GM21381 (cell line): Measurements from ENCODE around the gene COQ4.

Source experiments
- ATAC-seq: cut with Tn5 transposase; IDR thresholded peaks from one replicate; pipeline ENCODE4 v1.9.1; 2021; ENCODE audit warnings: mild to moderate bottlenecking, moderate library complexity; ENCODE audit not compliant: unreplicated experiment

Gene COQ4

GRCh38 chr9:128340691-128341434 is 18.2 kb downstream of the COQ4 start:
- peak; percentile 36 for ATAC-seq

- no peak for ATAC-seq
Observed at GRCh38 chr9:128341435-128341849, 18.8 kb downstream of the COQ4 start.

GRCh38 chr9:128342971-128343680 is 20.5 kb downstream of the COQ4 start:
- no peak for ATAC-seq

- ATAC-seq: no peak
Observed at GRCh38 chr9:128343855-128344254, 21.2 kb downstream of the COQ4 start.

- no peak for ATAC-seq
Observed at GRCh38 chr9:128344931-128345605, 22.4 kb downstream of the COQ4 start.

GRCh38 chr9:128349125-128349524 is 26.5 kb downstream of the COQ4 start:
- no peak for ATAC-seq

GRCh38 chr9:128349772-128350171 is 27.1 kb downstream of the COQ4 start:
- no peak for ATAC-seq

- ATAC-seq: no peak
Observed at GRCh38 chr9:128355451-128355850, 32.8 kb downstream of the COQ4 start.

- no peak for ATAC-seq
Observed at GRCh38 chr9:128358090-128358489, 35.5 kb downstream of the COQ4 start.

- ATAC-seq: no peak
Observed at GRCh38 chr9:128358861-128359260, 36.2 kb downstream of the COQ4 start.

GRCh38 chr9:128360826-128361225 is 38.2 kb downstream of the COQ4 start:
- no peak for ATAC-seq

- no peak for ATAC-seq
Observed at GRCh38 chr9:128361296-128361985, 38.8 kb downstream of the COQ4 start.

GRCh38 chr9:128361986-128362646 is 39.5 kb downstream of the COQ4 start:
- ATAC-seq: no peak

- no peak for ATAC-seq
Observed at GRCh38 chr9:128362774-128363173, 40.1 kb downstream of the COQ4 start.

- no peak for ATAC-seq
Observed at GRCh38 chr9:128365525-128365924, 42.9 kb downstream of the COQ4 start.

GRCh38 chr9:128369024-128369706 is 46.5 kb downstream of the COQ4 start:
- no peak for ATAC-seq

- ATAC-seq: no peak
Observed at GRCh38 chr9:128370367-128370751, 47.7 kb downstream of the COQ4 start.

- ATAC-seq: peak; percentile 90
Observed at GRCh38 chr9:128370752-128371629, 48.4 kb downstream of the COQ4 start, which contains the start of gene URM1. TSS of gene URM1 (plus strand) at chr9:128371374. CDS start at chr9:128371381, 7 bp downstream.

- no peak for ATAC-seq
Observed at GRCh38 chr9:128371630-128372117, 49.0 kb downstream of the COQ4 start.
